ENCODE results near the gene LRRC71. TPM values are rescaled to one million over a fixed set of nuclear protein-coding genes. Genes with fewer than 3 reads are reported as not detected.

Gene LRRC71
- total RNA-seq, 4 donors from 2014 or later, result not detected

- no peak for DNase-seq (ENCODE audit: low spot score in 2 of 2)
- H3K4me3 ChIP-seq (ENCODE audit: low read depth, poor library complexity, severe bottlenecking), result no peak overlapping the region
- 71 to 76% methylated on average over 6 of the region's 6 CpGs for WGBS, 2 donors
- intact Hi-C loops (cut with DNase I; ENCODE audit: low total_unique reads), result no loop called here
- TF ChIP-seq POLR2A (IDR thresholded peaks at IDR 0.05) (no peak), CTCF (IDR thresholded peaks at IDR 0.05) (no peak)
These were observed 19.4 kb upstream of the LRRC71 start for GRCh38 chr1:156900896-156901589.

- no peak for DNase-seq (ENCODE audit: low spot score in 2 of 2)
- WGBS, 2 donors, result 80 to 89% methylated on average over 4 of the region's 4 CpGs
- intact Hi-C loops (cut with DNase I; ENCODE audit: low total_unique reads), result no loop called here
- no peak for TF ChIP-seq CTCF (IDR thresholded peaks at IDR 0.05)
- no peak for TF ChIP-seq POLR2A (IDR thresholded peaks at IDR 0.05)
- no peak overlapping the region for H3K4me3 ChIP-seq (ENCODE audit: low read depth, poor library complexity, severe bottlenecking)
These were observed 18.9 kb upstream of the LRRC71 start for GRCh38 chr1:156901590-156901900.

- intact Hi-C loops (cut with DNase I; ENCODE audit: low total_unique reads), result no loop called here
- no peak for DNase-seq (ENCODE audit: low spot score in 2 of 2)
- WGBS, 2 donors, result 61 to 67% methylated on average over 20 to 22 of the region's 23 CpGs
- no peak overlapping the region for H3K4me3 ChIP-seq (ENCODE audit: low read depth, poor library complexity, severe bottlenecking)
- TF ChIP-seq POLR2A (IDR thresholded peaks at IDR 0.05) (no peak), CTCF (IDR thresholded peaks at IDR 0.05) (no peak)
These were observed 18.2 kb upstream of the LRRC71 start for GRCh38 chr1:156901966-156902915.

- no peak for DNase-seq (ENCODE audit: low spot score in 2 of 2)
- intact Hi-C loops (cut with DNase I; ENCODE audit: low total_unique reads), result no loop called here
- no peak for TF ChIP-seq POLR2A (IDR thresholded peaks at IDR 0.05)
- no peak for TF ChIP-seq CTCF (IDR thresholded peaks at IDR 0.05)
- 75 to 76% methylated on average over 15 of the region's 15 CpGs for WGBS, 2 donors
- H3K4me3 ChIP-seq (ENCODE audit: low read depth, poor library complexity, severe bottlenecking), result no peak overlapping the region
These were observed 16.9 kb upstream of the LRRC71 start for GRCh38 chr1:156903328-156904091.

- no peak overlapping the region for H3K4me3 ChIP-seq (ENCODE audit: low read depth, poor library complexity, severe bottlenecking)
- intact Hi-C loops (cut with DNase I; ENCODE audit: low total_unique reads), result no loop called here
- TF ChIP-seq POLR2A (IDR thresholded peaks at IDR 0.05) (no peak), CTCF (IDR thresholded peaks at IDR 0.05) (no peak)
- DNase-seq (ENCODE audit: low spot score in 2 of 2), result no peak
- WGBS, 2 donors, result 82 to 83% methylated on average over 18 to 19 of the region's 19 CpGs
These were observed 16.1 kb upstream of the LRRC71 start for GRCh38 chr1:156904187-156904959.

Measured in lower leg skin (tissue), 4 donors.